GM12891 (cell line): ENCODE results near the gene FHIP2A.

Source experiments
- PAX5 ChIP-seq: IDR thresholded peaks from 2 replicates; pipeline ENCODE4 v1.6.1; 2011; ENCODE audit warnings: low read length, moderate library complexity, mild to moderate bottlenecking; ENCODE audit not compliant: insufficient read depth, severe bottlenecking
- POLR2A ChIP-seq: IDR thresholded peaks from 2 replicates; pipeline ENCODE4 v1.6.1; 2011; ENCODE audit warnings: low read depth, low read length, control low read depth
- POLR2AphosphoS5 ChIP-seq: IDR thresholded peaks from 2 replicates; pipeline ENCODE4 v1.6.1; 2011; ENCODE audit warnings: low read depth, low read length, control low read depth
- POU2F2 ChIP-seq: IDR thresholded peaks from 2 replicates; pipeline ENCODE4 v1.6.1; 2011; ENCODE audit warnings: low read depth, mild to moderate bottlenecking, control low read depth, low read length, moderate library complexity
- SPI1 ChIP-seq: IDR thresholded peaks from 2 replicates; pipeline ENCODE4 v1.6.1; 2011; ENCODE audit warnings: low read depth, low read length, control low read depth
- TAF1 ChIP-seq: IDR thresholded peaks from 2 replicates; pipeline ENCODE4 v1.6.1; 2011; ENCODE audit warnings: low read depth, low read length, control low read depth

GRCh38 chr10:114777415-114777814, 44.2 kb upstream of the FHIP2A start:
- TF ChIP-seq TAF1, result no peak
- TF ChIP-seq POLR2A, result no peak
- TF ChIP-seq POLR2AphosphoS5, result no peak
- TF ChIP-seq SPI1, result no peak
- TF ChIP-seq PAX5, result no peak
- TF ChIP-seq POU2F2, result no peak
